B cell (primary cell): ENCODE measurements around the gene OR51M1. TPM values are rescaled to one million over a fixed set of nuclear protein-coding genes. Genes with fewer than 3 reads are reported as not detected.
"Not testable (repeated sequence)": the region's sequence is repeated elsewhere in the genome, so short reads cannot be mapped to it uniquely, and the experiment has no call there.

Source experiments
- ATAC-seq: fragments of 200-7000 bp; cut with Tn5 transposase; one replicate; pipeline ENCODE4 v1.10.0; 2021; ENCODE audit warnings: low read depth, mild to moderate bottlenecking, moderate number of reproducible peaks, moderate library complexity
- CTCF ChIA-PET: fragments of 350-600 bp; sonication (Branson Sonifier 250); formaldehyde crosslinking; loops from one replicate; lab custom pipeline; 2021; ENCODE audit warnings: antibody characterized with exemption, inconsistent platforms; lab: Charles Lee
- POLR2A ChIA-PET: fragments of 350-600 bp; sonication (Branson Sonifier 250); formaldehyde crosslinking; loops from one replicate; lab custom pipeline; 2021; ENCODE audit warnings: antibody characterized with exemption; lab: Charles Lee
- DNase-seq: peaks from one replicate; pipeline ENCODE4 v3.0.0; 2013
- H2AFZ ChIP-seq: 2 replicates; pipeline ENCODE4 v1.6.1; 2012; ENCODE audit warnings: mild to moderate bottlenecking, low read depth, low read length; ENCODE audit not compliant: insufficient read depth, poor library complexity, severe bottlenecking
- H3K27ac ChIP-seq, 2 donors: 1 replicate in 1 of 2; 2 replicates in 1 of 2; pipeline ENCODE4 v1.5.1; 2012 to 2013; ENCODE audit warnings: low read length in 2 of 2, mild to moderate bottlenecking in 2 of 2, moderate library complexity in 1 of 2
- H3K27me3 ChIP-seq, 4 experiments: fragments of 200-600 bp in 1 of 4; sonication (generic) in 1 of 4; replicated peaks in 1 of 4; 1 replicate in 2 of 4; 2 replicates in 2 of 4; pipeline versions ENCODE4 v1.6.1 to v1.7.0; 2013 to 2016; ENCODE audit warnings: low read length in 3 of 4, mild to moderate bottlenecking in 2 of 4, mixed read lengths in 1 of 4, moderate library complexity in 1 of 4; ENCODE audit not compliant: insufficient read depth in 4 of 4, control insufficient read depth in 3 of 4; ENCODE audit errors: control extremely low read depth in 1 of 4
- H3K36me3 ChIP-seq, 2 experiments: replicated peaks in 1 of 2; 1 replicate in 1 of 2; 2 replicates in 1 of 2; pipeline versions ENCODE4 v1.6.1 to v1.7.1; 2013; ENCODE audit warnings: low read length in 1 of 2; ENCODE audit not compliant: insufficient read depth in 2 of 2, control insufficient read depth in 1 of 2; ENCODE audit errors: control extremely low read depth in 1 of 2, extremely low read depth in 1 of 2
- H3K4me1 ChIP-seq, 2 donors: fragments of 200-600 bp in 1 of 2; sonication (generic) in 1 of 2; 1 replicate in 1 of 2; 2 replicates in 1 of 2; pipeline versions ENCODE4 v1.5.1 to v1.6.1; 2013 to 2017; ENCODE audit warnings: low read length in 2 of 2; ENCODE audit not compliant: control insufficient read depth in 2 of 2, insufficient read depth in 2 of 2
- H3K4me2 ChIP-seq: replicated peaks from 2 replicates; pipeline ENCODE3; 2012; ENCODE audit warnings: mild to moderate bottlenecking, low read depth, low read length; ENCODE audit not compliant: poor library complexity, severe bottlenecking
- H3K4me3 ChIP-seq, 5 experiments: fragments of 200-600 bp in 1 of 5; sonication (generic) in 1 of 5; 1 replicate in 3 of 5; 2 replicates in 2 of 5; pipeline versions ENCODE4 v1.5.1 to v1.7.0; 2011 to 2016; ENCODE audit warnings: low read length in 4 of 5, mild to moderate bottlenecking in 4 of 5, low read depth in 2 of 5, control low read depth in 1 of 5, moderate library complexity in 1 of 5; ENCODE audit not compliant: insufficient read depth in 1 of 5; ENCODE audit errors: control extremely low read depth in 1 of 5, extremely low read depth in 1 of 5
- H3K79me2 ChIP-seq: fragments of 200-600 bp; sonication (generic); one replicate; pipeline ENCODE4 v1.6.0; 2016; ENCODE audit warnings: low read length; ENCODE audit not compliant: control insufficient read depth, insufficient read depth
- H3K9ac ChIP-seq: fragments of 200-600 bp; sonication (generic); 2 replicates; pipeline ENCODE4 v1.6.1; 2017; ENCODE audit warnings: mild to moderate bottlenecking, low read length, moderate library complexity
- H3K9me3 ChIP-seq, 3 donors: one replicate each; pipeline versions ENCODE4 v1.6.1 to v1.7.1; 2013; ENCODE audit warnings: low read length in 2 of 3; ENCODE audit not compliant: control insufficient read depth in 2 of 3, insufficient read depth in 1 of 3; ENCODE audit errors: control extremely low read depth in 1 of 3
- H4K20me1 ChIP-seq: 2 replicates; pipeline ENCODE4 v1.6.0; 2012; ENCODE audit warnings: mild to moderate bottlenecking, low read length; ENCODE audit not compliant: insufficient read depth, control insufficient read depth, poor library complexity, severe bottlenecking
- H3K27ac Mint-ChIP-seq: one replicate; pipeline ENCODE4 v1.8.0; 2021; ENCODE audit warnings: mixed read lengths
- H3K27me3 Mint-ChIP-seq: one replicate; pipeline ENCODE4 v1.8.0; 2021; ENCODE audit warnings: mixed read lengths
- H3K4me1 Mint-ChIP-seq: one replicate; pipeline ENCODE4 v1.8.0; 2021; ENCODE audit warnings: mixed read lengths
- H3K4me3 Mint-ChIP-seq: one replicate; pipeline ENCODE4 v1.8.0; 2021; ENCODE audit warnings: mixed read lengths
- H3K9me3 Mint-ChIP-seq: one replicate; pipeline ENCODE4 v1.8.0; 2022; ENCODE audit warnings: mixed read lengths; ENCODE audit not compliant: insufficient read depth
- EZH2 ChIP-seq: IDR thresholded peaks from 2 replicates; pipeline ENCODE4 v1.6.1; 2012; ENCODE audit warnings: borderline replicate concordance, low read depth, mild to moderate bottlenecking, moderate library complexity, low read length; ENCODE audit not compliant: insufficient read depth, poor library complexity, severe bottlenecking
- WGBS: methylation state at CpG from one replicate; pipeline ENCODE4 v1.1.5; 2013; ENCODE audit warnings: missing lambda C conversion rate; ENCODE audit not compliant: insufficient coverage; 5-methylcytosine and 5-hydroxymethylcytosine counted together
- intact Hi-C: fragments of 100-400 bp; cut with micrococcal nuclease; formaldehyde crosslinking; loops from one replicate; pipeline ENCODE4 v1.10.0; 2022
- polyA plus RNA-seq: library from polyadenylated mRNA; depleted of rRNA; stranded (reverse); fragments of >200 nt; gene quantifications from 2 replicates; pipeline ENCODE4 v1.2.3, GENCODE V29; 2012
- total RNA-seq, 2 donors: library from RNA; stranded (reverse); fragments of 120-200 nt in 1 of 2; gene quantifications; 1 replicate in 1 of 2; 2 replicates in 1 of 2; pipeline versions ENCODE4 v1.2.3 to v1.2.4, GENCODE V29; 2013 to 2022
- TF ChIP-seq, protein P1 (sequence below): fragments of 200-600 bp; IDR thresholded peaks from one replicate; pipeline ENCODE4 v1.8.0; 2022; ENCODE audit warnings: antibody characterized with exemption, mild to moderate bottlenecking

OR51M1 gene
- total and polyA plus RNA-seq, 2 donors (not counting 1 experiment from before 2014, with no cell fraction given), result not detected

DNA sequence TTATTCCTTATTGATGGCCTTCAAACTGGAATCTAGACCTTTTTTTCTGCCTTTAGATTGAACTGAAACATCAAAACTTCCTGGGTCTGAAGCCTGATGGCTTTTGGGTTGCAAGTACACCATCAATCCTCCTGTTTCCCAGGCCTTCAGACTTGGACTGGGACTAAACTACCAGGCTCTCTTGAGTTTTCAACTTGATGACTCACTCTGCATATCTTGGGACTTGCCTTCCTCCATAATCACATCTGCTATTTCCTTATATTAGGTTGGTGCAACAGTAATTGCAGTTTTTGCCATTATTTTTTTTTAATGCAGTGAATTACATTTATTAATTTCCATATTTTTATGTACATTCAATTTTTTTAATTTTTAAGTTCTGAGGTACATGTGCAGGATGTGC lies 47.3 kb upstream of the OR51M1 start:
- no peak overlapping the region for H3K4me3 Mint-ChIP-seq
- ATAC-seq (no peak), DNase-seq (no peak)
- H3K27me3 ChIP-seq, result no peaks in the 10 kb centered on the region
- no peak overlapping the region for H3K27ac ChIP-seq
- no peaks in the 10 kb centered on the region for H3K36me3 ChIP-seq
- H3K4me2 ChIP-seq, result no peak overlapping the region
- peaks cover 13% of the 10 kb centered on the region for H3K27me3 Mint-ChIP-seq
- intact Hi-C loops, result no loop called here
- no peaks in the 10 kb centered on the region for H3K9me3 Mint-ChIP-seq
- H3K27ac Mint-ChIP-seq, result no peak overlapping the region
- no peaks in the 10 kb centered on the region for H3K9me3 ChIP-seq
- no peaks in the 10 kb centered on the region for H4K20me1 ChIP-seq
- no peaks in the 10 kb centered on the region for H3K4me1 ChIP-seq
- no peak overlapping the region for H3K9ac ChIP-seq
- TF ChIP-seq, protein P1, sequence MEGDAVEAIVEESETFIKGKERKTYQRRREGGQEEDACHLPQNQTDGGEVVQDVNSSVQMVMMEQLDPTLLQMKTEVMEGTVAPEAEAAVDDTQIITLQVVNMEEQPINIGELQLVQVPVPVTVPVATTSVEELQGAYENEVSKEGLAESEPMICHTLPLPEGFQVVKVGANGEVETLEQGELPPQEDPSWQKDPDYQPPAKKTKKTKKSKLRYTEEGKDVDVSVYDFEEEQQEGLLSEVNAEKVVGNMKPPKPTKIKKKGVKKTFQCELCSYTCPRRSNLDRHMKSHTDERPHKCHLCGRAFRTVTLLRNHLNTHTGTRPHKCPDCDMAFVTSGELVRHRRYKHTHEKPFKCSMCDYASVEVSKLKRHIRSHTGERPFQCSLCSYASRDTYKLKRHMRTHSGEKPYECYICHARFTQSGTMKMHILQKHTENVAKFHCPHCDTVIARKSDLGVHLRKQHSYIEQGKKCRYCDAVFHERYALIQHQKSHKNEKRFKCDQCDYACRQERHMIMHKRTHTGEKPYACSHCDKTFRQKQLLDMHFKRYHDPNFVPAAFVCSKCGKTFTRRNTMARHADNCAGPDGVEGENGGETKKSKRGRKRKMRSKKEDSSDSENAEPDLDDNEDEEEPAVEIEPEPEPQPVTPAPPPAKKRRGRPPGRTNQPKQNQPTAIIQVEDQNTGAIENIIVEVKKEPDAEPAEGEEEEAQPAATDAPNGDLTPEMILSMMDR, result no peak
- no peak for TF ChIP-seq EZH2
- ChIA-PET POLR2A (no interaction called here), CTCF (no interaction called here)
- no peaks in the 10 kb centered on the region for H3K4me1 Mint-ChIP-seq
- no peak overlapping the region for H2AFZ ChIP-seq
- H3K4me3 ChIP-seq, result no peak overlapping the region
- H3K79me2 ChIP-seq, result no peaks in the 10 kb centered on the region

DNA sequence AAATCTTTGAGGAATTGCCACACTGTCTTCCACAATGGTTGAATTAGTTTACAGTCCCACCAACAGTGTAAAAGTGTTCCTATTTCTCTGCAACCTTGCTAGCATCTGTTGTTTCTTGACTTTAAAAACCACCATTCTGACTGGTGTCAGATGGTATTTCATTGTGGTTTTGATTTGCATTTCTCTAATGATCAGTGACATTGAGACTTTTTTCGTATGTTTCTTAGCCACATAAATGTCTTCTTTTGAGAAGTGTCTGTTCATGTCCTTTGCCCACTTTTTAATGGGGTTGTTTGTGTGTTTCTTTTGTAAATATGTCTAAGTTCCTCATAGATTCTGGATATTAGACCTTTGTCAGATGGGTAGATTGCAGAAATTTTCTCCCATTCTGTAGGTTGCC lies 46.4 kb upstream of the OR51M1 start:
- H3K27me3 Mint-ChIP-seq, result peaks cover 11% of the 10 kb centered on the region
- H3K27ac ChIP-seq, H3K4me2 ChIP-seq, H3K27me3 ChIP-seq, H2AFZ ChIP-seq, H3K9ac ChIP-seq, CTCF ChIA-PET, intact Hi-C loops, ATAC-seq, H3K4me3 Mint-ChIP-seq, H3K27ac Mint-ChIP-seq, H3K36me3 ChIP-seq, H3K79me2 ChIP-seq, DNase-seq, H3K9me3 ChIP-seq, H4K20me1 ChIP-seq, H3K9me3 Mint-ChIP-seq, H3K4me1 ChIP-seq, H3K4me3 ChIP-seq, POLR2A ChIA-PET, H3K4me1 Mint-ChIP-seq: not testable (repeated sequence)
- WGBS, result no CpG with 5 or more reads among the region's 1 CpG
